ENCODE data around the gene WSB1. TPM values are rescaled to one million over a fixed set of nuclear protein-coding genes. Genes with fewer than 3 reads are reported as not detected.
"Not testable (repeated sequence)": the region's sequence is repeated elsewhere in the genome, so short reads cannot be mapped to it uniquely, and the experiment has no call there.

WSB1 gene
- polyA plus RNA-seq, 4 donors: 158 to 513 (median 260) TPM

DNA sequence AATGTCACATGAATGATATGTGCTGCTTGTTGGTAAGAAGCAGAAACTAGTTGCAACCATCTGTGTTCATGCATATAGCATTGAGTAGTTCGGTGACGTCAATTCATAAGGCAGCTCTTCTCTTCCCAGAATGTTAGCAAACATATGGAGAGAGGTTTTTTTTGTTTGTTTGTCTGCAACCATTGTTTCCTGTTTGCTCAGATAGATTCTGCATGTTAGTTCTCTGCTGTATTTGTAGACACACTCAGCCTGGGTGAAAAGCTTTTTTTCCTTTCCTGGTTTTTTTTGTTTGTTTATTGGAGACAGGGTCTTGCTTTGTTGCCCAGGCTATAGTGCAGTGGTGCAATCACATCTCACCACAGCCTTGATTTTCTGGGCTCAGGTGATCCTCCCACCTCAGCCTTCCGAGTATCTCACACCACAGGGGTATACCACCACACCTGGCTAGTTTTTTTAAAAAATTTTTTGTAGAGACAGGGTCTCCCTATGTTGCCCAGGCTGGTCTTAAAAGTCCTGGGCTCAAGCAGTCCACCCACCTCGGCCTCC is 16.7 kb downstream of the WSB1 start:
- DNase-seq (ENCODE audit: low read depth in 4 of 4, low spot score in 2 of 4): no peak

DNA sequence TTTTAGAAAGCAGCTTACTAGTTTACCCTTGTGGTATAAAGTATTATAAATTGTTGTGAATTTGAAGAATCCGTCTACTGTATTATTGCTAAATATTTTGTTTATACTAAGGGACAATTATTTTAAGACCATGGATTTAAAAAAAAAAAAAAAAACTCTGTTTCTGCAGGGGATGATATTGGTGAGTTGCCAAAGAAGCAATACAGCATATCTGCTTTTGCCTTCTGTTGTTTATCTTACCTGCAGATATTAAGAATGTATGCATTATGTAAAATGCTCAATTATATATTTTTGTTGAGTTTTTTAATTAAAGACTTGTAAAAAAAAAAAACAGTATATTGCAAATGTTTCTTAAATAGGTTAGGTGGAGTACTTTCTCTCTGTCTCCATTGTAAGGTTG is 19.4 kb downstream of the WSB1 start:
- DNase-seq (ENCODE audit: low read depth in 4 of 4, low spot score in 2 of 4): no peak

DNA sequence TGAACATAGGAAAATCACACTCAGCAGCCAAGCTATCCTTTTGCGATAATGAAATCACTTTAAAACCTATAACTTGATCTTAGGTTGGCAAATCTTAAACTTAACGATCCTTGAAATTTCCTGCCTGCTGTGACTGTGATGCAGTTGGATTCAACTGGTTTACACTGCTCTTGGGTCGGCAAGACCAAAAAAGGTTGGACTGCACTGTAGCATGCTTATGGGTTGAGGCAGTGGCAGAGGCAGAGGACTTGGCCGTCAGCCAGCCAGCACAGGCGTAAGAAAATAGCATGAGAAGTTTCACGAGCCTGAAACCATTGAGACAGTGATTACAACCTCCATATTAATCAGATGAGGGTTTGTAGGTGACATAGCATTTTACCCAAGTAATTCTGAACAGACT is 21.4 kb downstream of the WSB1 start:
- DNase-seq (ENCODE audit: low read depth in 4 of 4, low spot score in 2 of 4): peak in 1 of 4 donors; percentile 73

DNA sequence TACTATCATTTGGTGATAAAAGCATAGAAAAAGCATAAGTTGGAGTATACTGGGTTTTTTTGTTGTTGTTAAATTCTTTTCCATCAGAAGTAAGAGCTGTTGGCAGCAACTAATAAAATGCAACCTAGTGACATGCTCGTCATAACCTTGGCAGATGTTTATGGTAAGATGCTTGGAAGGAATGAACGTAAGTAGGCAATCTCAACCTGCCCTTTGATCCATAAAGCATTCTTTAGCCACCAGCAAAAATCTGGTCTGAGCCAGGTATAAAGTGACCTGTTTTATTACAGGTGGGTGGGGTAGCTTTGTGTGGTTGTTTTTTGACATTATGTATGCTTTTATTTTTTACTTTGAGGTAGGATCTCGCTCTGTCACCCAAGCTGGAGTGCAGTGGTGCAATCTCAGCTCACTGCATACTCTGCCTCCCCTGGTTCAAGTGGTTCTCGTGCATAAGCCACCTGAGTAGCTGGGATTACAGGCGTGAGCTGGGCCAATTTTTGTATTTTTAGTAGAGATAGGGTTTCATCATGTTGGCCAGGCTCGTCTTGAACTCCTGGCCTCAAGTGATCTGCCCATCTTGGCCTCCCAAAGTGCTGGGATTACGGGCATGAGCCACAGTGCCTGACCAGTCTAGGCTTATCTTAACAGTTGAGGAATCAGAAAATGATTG is 22.0 kb downstream of the WSB1 start:
- no peak for DNase-seq (ENCODE audit: low read depth in 4 of 4, low spot score in 2 of 4)

DNA sequence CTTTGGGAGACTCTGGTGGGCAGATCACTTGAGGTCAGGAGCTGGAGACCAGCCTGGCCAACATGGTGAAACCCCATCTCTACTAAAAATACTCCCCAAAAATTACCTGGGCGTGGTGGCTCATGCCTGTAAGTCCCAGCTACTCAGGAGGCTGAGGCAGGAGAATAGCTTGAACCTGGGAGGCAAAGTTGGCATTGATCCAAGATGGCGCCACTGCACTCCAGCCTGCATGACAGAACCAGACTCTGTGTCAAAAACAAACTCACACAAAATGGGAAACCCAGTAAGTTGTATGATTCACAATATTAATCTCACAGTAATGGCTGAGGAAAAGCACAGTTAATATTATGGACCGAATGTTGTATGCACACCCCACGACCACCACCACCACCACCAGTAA is 24.3 kb downstream of the WSB1 start:
- DNase-seq (ENCODE audit: low read depth in 4 of 4, low spot score in 2 of 4): no peak

DNA sequence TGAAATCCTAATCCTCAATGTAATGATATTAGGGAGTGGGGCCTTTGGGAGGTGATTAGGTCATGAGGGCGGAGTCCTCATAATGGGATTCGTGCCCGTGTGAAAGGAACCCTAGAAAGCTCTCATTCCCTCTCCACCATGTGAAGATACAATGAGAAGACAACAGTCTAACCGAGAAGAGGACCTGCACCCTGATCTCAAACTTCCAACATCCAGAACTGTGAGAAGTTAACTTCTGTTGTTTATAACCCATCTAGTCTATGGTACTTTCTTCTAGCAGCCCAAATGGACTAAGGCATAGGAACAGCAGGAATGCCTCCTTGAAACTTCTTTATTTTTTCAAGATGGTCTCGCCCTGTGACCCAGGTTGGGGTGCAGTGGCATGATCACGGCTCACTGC is 24.7 kb downstream of the WSB1 start:
- DNase-seq (ENCODE audit: low read depth in 4 of 4, low spot score in 2 of 4): no peak

DNA sequence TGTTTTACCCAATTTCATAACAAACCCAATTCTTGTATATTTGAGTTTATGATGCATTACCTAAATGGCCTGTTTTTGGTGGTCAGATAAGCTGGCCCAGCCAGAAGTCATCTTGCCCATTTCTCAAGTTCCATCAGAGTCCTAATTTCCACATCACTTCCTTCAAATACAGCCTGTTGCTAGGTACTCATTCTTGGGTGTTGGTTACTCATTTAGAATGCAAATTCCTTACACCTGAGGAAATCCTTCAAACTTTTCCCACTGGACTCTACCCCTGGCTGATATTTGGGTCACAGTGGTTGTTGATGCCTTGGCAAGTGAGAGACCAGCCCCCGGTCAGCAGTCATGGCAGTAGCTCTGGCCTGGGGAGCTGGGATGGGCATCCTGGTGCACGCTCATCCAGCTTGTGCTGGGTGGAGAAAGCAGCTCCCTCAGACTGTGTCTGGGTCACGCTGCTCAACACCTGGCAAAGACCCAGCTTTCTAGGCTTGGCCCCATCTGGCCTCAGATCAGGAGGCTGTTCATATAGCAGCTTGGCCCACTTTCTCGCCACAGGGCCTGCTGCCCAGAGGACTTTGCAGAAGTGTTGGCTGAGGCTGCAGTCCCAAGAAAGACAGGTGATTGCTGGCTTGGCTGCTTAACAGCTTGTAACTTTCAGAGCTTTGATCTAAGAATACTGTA is 25.8 kb downstream of the WSB1 start:
- DNase-seq (ENCODE audit: low read depth in 4 of 4, low spot score in 2 of 4): no peak

DNA sequence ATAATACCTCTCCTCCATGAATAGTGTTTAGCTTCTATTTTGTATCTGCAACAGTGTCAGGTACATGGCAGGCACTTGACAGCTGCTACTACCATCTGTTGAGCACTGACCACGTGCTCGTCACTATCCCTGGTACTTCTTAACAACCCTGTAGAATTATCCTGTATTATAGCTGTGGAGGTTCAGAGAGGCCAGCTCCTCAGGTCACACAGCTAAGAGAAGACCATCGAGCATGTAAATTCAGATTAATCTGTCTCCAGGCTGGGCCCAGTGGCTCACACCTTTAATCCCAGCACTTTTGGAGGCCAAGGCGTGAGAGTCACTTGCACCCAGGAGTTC is 26.3 kb downstream of the WSB1 start:
- DNase-seq (ENCODE audit: low read depth in 4 of 4, low spot score in 2 of 4): no peak

DNA sequence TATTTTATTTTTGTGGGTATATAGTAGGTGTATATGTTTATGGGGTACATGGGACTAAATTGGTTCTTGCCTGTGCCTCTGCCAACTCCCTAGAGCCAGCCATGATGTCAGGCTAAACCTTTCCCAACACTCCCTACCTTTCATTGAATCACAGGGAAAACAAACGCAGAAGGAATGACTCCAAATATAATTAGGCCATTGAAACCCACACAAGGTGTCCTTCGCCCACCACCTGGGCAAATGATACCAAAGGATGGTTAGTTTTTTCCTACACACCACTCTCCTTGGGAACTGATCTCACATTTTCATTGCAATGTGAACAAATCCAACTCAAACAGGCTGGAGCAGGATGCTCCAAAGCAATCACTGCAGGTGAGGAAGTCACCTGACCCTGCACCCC is 27.5 kb downstream of the WSB1 start:
- DNase-seq (ENCODE audit: low read depth in 4 of 4, low spot score in 2 of 4): no peak

DNA sequence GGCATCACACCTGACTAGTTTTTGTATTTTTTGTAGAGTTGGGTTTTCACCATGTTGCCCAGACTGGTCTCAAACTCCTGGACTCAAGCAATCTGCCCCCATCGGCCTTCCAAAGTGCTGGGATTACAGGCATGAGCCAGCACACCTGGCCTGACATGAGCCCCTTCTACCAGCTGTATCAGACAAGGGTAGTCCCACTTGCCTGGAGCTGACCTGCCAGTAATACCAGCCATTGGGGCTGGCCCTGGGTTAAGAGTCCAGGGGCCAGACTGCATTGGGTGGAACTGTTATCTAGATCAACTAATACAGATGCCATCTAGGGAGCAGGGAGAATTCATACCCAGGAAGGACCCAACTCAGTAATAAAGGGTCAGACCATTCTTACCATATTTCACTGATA is 28.1 kb downstream of the WSB1 start:
- DNase-seq (ENCODE audit: low read depth in 4 of 4, low spot score in 2 of 4): no peak

DNA sequence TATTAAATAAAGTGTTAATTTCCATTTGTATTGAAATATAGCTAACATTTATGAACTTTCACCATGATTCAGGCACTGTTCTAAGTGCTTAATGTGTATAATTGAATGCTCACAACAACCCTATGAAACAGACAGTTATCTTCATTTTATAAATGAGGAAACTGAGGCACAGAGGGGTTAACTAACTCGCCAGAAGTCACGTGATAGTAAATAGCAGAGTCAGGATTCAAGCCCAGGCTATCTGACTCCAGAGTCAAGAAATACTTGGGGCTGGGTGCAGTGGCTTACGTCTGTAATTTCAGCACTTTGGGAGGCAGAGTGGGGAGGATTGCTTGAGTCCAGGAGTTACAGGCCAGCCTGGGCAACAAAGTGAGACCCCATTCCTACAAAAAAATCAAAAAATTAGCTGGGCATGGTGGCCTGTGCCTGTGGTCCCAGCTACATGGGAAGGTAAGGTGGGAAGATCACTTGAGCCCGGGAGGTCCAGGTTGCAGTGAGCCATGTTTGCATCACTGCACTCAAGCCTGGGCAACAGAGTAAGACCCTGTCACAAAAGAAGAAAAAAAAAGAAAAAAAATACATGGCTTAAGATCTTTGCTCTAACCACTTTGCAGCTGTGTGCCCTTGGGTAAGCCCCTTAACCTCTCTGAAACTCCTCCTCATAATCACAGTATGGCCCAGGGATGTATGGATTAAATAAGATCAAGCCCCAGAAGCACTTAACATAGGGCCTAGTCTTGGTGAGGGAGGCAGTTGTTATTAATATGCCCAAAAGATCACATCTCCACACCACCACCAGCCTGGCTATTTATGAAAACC is 29.0 kb downstream of the WSB1 start:
- no peak for DNase-seq (ENCODE audit: low read depth in 4 of 4, low spot score in 2 of 4)

DNA sequence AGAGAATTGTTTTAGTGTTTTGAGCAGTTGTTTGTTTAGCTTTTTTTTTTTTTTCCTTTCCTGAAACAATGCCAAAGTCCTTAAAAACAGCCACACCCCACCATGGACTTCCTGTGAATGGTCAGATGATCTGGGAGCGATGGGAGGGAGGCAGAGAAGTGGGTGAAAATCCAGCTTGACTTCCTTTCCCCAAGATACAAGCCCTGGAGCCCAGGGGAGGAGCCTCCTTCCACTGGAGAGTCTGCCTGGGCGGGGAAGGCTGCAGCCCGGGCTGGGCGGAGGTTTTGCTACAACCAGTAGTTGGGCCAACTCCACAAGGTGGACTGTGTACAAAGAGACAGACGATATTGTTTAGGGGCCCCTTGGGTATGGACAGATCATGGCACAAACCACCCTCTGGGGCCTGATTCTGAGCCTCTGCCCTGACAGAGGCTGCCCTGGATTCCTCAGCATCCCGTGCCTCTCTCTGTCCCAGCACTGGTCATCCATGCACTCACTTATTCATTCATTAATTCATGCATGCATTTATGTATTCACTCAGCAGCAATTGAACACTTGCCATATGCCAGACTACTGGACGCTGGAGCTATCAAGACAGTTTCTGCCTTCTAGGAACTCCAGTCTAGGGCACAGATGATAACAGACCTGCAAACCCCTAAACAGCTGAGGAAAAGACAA is 29.8 kb downstream of the WSB1 start:
- DNase-seq (ENCODE audit: low read depth in 4 of 4, low spot score in 2 of 4): no peak

DNA sequence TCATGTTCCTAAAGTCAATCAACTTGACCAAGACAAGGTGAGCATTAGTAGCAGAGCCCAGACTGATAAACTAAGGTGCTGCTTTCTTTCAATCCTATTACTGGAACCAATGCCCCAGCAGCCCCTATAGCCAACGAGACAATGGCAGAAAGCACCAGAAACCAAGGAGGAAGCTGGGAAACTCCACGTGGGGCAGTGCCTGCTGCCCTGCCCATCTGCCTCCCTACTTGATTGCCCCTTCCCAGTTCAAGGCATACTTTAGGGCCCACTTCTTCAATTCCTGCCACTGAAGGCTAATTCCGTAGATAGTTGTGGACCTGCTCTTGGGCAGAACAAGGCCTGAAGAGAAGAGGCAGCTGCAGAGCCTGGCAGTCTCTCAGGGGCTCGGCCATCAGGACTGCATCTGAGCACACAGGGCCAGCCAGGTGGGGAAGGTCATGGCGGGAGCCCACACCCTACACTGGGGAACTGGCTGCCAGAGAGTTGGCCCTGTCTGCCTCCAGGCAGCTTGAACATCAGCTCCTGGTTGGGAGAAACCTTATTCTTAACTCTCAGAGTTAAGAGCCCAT is 30.9 kb downstream of the WSB1 start:
- no peak for DNase-seq (ENCODE audit: low read depth in 4 of 4, low spot score in 2 of 4)

DNA sequence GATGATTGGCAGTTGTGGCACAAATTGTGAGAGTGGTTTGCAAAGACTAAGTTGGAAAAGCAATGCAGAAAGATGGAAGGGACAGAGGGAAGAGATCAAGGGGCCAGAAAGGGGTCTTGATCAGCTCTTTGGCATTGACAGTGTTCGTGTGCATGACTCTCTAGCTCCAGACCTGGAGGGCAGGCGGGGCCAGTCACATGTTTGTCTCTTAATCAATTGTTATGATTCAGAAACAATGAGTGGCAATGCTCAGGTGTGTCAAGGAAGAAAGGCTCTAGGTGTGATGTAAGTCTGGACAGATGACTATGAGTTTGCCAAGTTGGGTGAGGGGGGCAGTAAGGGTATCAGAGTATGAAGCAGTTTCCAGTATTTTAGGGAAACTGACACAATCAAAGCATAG is 32.1 kb downstream of the WSB1 start:
- DNase-seq (ENCODE audit: low read depth in 4 of 4, low spot score in 2 of 4): no peak

DNA sequence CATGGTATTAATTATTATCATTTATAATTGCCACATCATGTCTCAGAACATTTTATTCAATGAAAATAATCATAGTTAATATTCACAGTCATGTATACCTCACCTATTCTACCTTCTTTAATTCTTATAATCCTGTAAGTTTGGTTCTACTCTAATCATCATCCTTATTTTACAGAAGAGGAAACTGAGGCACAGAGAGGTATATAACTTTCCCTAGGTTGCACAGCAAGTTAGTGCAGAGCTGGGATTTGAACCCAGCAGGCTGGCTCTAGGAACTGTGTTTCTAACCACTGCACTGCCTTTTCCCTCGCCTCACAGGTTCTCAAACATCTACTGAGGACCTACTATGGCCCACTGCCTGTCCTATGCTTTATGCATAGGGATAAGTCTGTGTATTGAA is 32.7 kb downstream of the WSB1 start:
- DNase-seq (ENCODE audit: low read depth in 4 of 4, low spot score in 2 of 4): no peak

DNA sequence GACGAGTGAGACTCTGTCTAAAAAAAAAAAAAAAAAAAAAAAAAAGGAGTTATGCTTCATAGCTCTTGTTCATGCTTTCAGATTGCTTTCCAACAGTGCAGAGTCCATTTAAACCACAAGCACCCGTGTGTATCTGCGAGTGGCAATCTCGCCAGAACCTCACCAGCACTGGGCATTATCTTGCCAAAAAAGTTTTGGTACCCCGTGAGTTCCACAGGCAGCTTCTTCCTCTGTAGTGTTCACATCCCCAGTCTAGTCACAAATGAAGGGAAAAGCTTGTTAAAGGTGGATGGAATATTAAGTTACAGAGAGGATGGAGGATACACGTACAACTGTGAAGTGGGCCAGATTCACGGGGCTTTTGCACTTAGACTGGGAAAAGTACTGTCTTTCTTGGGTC is 33.5 kb downstream of the WSB1 start:
- no peak for DNase-seq (ENCODE audit: low read depth in 4 of 4, low spot score in 2 of 4)

DNA sequence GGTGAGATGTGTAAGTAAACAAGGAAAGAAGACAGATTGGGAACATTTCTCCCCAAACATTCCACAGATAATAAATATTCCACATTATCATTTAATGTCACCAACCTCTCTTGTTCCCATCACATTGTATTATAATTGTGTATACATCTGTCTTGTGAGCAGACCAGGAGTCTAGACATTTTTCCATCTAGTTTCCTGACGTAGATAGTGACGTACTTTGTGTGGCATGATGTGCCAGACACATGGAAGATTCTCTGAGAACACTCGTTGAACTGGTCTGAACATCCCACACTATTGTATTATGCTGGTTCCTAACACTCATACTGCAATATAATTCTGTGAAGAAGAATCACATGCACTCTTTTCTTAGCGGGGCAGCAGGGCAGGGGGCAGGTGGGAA is 34.0 kb downstream of the WSB1 start:
- no peak for DNase-seq (ENCODE audit: low read depth in 4 of 4, low spot score in 2 of 4)

DNA sequence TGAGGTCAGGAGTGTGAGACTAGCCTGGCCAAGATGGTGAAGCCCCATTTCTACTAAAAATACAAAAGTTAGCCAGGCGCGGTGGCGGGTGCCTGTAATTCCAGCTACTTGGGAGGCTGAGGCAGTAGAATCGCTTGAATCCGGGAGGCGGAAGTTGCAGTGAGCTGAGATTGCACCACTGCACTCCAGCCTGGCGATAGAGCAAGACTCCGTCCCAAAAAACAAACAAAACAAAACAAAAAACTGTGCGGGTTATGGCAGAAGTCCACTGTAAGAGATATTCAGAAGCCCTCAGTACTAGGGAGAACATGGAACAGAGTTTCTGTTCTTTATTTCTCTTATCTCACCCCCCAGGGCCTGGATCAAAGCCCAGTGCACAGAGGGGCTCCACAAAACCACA is 34.8 kb downstream of the WSB1 start:
- DNase-seq (ENCODE audit: low read depth in 4 of 4, low spot score in 2 of 4): not testable (repeated sequence)

DNA sequence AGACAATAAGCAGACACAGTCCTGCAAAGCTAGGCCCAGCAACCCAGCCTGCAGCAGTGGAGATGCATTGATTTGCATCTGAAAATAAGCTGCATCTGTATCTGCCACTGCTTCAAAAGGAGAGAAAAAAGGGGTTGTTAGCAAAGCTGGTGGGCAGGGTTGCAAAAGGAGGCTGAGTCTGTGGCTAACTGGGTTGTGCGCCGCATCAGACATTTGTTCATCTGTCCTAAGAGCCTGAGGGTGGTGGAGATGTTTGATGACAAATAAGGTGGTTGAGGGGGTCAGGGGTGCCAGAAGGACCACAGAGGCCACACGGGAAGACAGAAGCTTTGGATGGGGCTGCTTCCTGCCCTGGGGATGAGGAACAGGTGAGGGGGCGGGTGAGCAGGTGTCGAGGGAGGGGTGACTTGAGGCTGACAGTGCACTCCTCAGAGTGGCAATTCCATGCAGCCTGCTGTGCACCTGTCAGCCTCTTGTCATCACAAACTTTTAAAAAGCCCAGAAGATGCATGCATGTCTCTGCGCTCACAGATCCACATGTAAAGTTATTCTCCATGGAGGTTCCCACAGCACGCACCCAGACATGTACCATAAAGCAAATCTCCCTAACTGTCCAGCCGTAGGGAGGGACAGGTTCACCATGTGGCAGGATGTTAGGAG is 35.4 kb downstream of the WSB1 start:
- DNase-seq (ENCODE audit: low read depth in 4 of 4, low spot score in 2 of 4): no peak

DNA sequence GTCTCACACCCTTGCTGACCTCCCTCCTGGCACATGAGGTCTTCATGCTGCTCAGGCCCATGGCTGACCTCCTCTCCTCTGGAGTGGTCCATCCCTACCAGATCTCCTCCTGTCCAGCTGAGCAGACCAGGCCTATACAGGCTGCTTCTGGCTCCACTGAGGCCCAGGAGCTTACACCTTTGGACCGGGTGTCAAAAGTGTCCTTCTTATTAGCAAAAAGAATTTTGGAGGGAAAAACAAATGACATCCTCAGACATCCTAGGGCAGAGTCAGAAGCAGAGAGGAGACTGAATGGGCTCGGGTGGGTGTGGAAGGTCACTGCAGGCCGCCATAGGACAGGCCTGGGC is 38.1 kb downstream of the WSB1 start:
- no peak for DNase-seq (ENCODE audit: low read depth in 4 of 4, low spot score in 2 of 4)

Data from left renal cortex interstitium (tissue), 4 donors.